Activated CD8-positive, alpha-beta T cell treated with anti-CD3 and anti-CD28 coated beads for 36 hours (primary cell): ENCODE data around the gene CTNNA2. TPM values are rescaled to one million over a fixed set of nuclear protein-coding genes. Genes with fewer than 3 reads are reported as not detected.

ENCODE experiments used
- ATAC-seq: fragments of 200-7000 bp; cut with Tn5 transposase; one replicate; pipeline ENCODE4 v1.10.0; 2021; ENCODE audit warnings: mild to moderate bottlenecking, moderate library complexity
- CTCF ChIA-PET: fragments of 350-600 bp; sonication (Branson Sonifier 250); formaldehyde crosslinking; loops from one replicate; lab custom pipeline; 2021; ENCODE audit warnings: antibody characterized with exemption; lab: Charles Lee
- POLR2A ChIA-PET: fragments of 350-600 bp; sonication (Branson Sonifier 250); formaldehyde crosslinking; loops from one replicate; lab custom pipeline; 2021; ENCODE audit warnings: antibody characterized with exemption; lab: Charles Lee
- DNase-seq: peaks from one replicate; pipeline ENCODE4 v3.0.0-alpha.2; 2020
- H3K27ac Mint-ChIP-seq: one replicate; pipeline ENCODE4 v1.8.0; 2021; ENCODE audit warnings: mild to moderate bottlenecking, mixed read lengths
- H3K27me3 Mint-ChIP-seq: one replicate; pipeline ENCODE4 v1.8.0; 2021; ENCODE audit warnings: mixed read lengths
- H3K36me3 Mint-ChIP-seq: one replicate; pipeline ENCODE4 v1.8.0; 2021; ENCODE audit warnings: low read depth, mixed read lengths
- H3K4me1 Mint-ChIP-seq: one replicate; pipeline ENCODE4 v1.8.0; 2021; ENCODE audit warnings: low read depth, mixed read lengths
- H3K4me3 Mint-ChIP-seq: one replicate; pipeline ENCODE4 v1.8.0; 2021; ENCODE audit warnings: mild to moderate bottlenecking, moderate library complexity, mixed read lengths
- H3K9me3 Mint-ChIP-seq: one replicate; pipeline ENCODE4 v1.8.0; 2021; ENCODE audit warnings: mixed read lengths
- intact Hi-C: fragments of 100-400 bp; cut with micrococcal nuclease; formaldehyde crosslinking; loops from one replicate; pipeline ENCODE4 v1.10.0; 2022
- total RNA-seq, 2 experiments: library from RNA; stranded (reverse); gene quantifications; one replicate each; pipeline ENCODE4 v1.2.3, GENCODE V29; 2021
- TF ChIP-seq, protein P1 (sequence below): fragments of 200-600 bp; IDR thresholded peaks from one replicate; pipeline ENCODE4 v1.8.0; 2022; ENCODE audit warnings: antibody characterized with exemption, mild to moderate bottlenecking

The CTNNA2 gene
- total RNA-seq, 2 experiments from 2014 or later, result not detected

- Mint-ChIP-seq H3K4me3 (no peak overlapping the region), H3K27ac (no peak overlapping the region), H3K4me1 (no peaks in the 10 kb centered on the region), H3K36me3 (no peaks in the 10 kb centered on the region), H3K9me3 (no peaks in the 10 kb centered on the region), H3K27me3 (peaks cover 1% of the 10 kb centered on the region)
- TF ChIP-seq, protein P1, sequence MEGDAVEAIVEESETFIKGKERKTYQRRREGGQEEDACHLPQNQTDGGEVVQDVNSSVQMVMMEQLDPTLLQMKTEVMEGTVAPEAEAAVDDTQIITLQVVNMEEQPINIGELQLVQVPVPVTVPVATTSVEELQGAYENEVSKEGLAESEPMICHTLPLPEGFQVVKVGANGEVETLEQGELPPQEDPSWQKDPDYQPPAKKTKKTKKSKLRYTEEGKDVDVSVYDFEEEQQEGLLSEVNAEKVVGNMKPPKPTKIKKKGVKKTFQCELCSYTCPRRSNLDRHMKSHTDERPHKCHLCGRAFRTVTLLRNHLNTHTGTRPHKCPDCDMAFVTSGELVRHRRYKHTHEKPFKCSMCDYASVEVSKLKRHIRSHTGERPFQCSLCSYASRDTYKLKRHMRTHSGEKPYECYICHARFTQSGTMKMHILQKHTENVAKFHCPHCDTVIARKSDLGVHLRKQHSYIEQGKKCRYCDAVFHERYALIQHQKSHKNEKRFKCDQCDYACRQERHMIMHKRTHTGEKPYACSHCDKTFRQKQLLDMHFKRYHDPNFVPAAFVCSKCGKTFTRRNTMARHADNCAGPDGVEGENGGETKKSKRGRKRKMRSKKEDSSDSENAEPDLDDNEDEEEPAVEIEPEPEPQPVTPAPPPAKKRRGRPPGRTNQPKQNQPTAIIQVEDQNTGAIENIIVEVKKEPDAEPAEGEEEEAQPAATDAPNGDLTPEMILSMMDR, result no peak
- intact Hi-C loops, result no loop called here
- CTCF ChIA-PET, result no interaction called here
- ATAC-seq (no peak), DNase-seq (no peak)
- POLR2A ChIA-PET, result no interaction called here
These were observed 481.3 kb downstream of the CTNNA2 start for GRCh38 chr2:79994161-79994560.

DNA sequence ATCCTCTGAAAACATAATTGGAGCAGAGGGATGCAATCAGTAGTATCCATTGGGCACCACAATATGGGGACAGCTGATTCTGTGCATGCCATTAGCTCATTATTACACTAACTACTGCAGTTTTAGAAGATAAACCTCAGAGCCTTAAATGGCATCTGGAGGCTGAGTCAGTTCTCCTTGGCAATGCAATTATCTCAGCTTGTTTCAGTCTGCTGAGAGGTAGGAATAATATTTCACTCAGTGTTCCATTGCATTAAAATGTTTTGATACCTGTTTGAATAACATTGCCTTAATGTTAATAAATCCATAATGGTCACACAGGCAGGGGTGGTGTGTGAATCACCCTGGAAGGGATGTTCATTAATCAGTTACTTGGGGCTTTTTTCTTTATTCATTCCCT is 482.1 kb downstream of the CTNNA2 start:
- Mint-ChIP-seq H3K27ac (no peak overlapping the region), H3K27me3 (peaks cover 1% of the 10 kb centered on the region), H3K4me1 (no peaks in the 10 kb centered on the region), H3K36me3 (no peaks in the 10 kb centered on the region), H3K9me3 (no peaks in the 10 kb centered on the region), H3K4me3 (no peak overlapping the region)
- TF ChIP-seq, protein P1, result no peak
- intact Hi-C loops, result no loop called here
- ATAC-seq (no peak), DNase-seq (no peak)
- POLR2A ChIA-PET, result no interaction called here
- CTCF ChIA-PET, result no interaction called here

GRCh38 chr2:79996709-79997108 is 483.9 kb downstream of the CTNNA2 start:
- no peak for DNase-seq
- ChIA-PET POLR2A (no interaction called here), CTCF (no interaction called here)
- no peak overlapping the region for H3K27ac Mint-ChIP-seq
- intact Hi-C loops, result no loop called here
- no peaks in the 10 kb centered on the region for H3K4me1 Mint-ChIP-seq
- H3K27me3 Mint-ChIP-seq, result peaks cover 1% of the 10 kb centered on the region
- no peaks in the 10 kb centered on the region for H3K36me3 Mint-ChIP-seq
- TF ChIP-seq, protein P1, result no peak
- no peaks in the 10 kb centered on the region for H3K9me3 Mint-ChIP-seq
- no peak for ATAC-seq
- H3K4me3 Mint-ChIP-seq, result no peak overlapping the region

DNA sequence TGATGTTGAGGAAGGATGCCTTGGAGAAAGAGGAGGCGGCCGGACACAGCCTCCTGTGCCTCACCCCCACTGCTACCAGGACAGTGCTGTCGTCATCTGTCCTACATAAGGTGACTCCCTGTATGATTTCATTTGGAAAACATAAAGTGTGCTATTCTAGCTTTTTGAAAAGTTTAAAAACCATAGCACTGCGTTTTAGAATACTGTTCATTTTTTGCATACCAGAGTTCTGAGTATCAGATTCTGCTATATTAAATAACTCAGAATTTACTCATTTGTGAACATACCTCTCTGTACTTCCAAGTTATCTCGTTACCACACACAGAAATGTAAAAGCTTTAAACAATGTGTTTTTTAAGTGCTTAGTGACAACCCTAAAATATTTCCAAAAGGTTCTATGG is 488.9 kb downstream of the CTNNA2 start:
- H3K36me3 Mint-ChIP-seq, result no peaks in the 10 kb centered on the region
- H3K4me3 Mint-ChIP-seq, result no peak overlapping the region
- no peak overlapping the region for H3K27ac Mint-ChIP-seq
- no peak for DNase-seq
- CTCF ChIA-PET, result no interaction called here
- H3K4me1 Mint-ChIP-seq, result no peaks in the 10 kb centered on the region
- H3K9me3 Mint-ChIP-seq, result peaks cover 2% of the 10 kb centered on the region
- no peaks in the 10 kb centered on the region for H3K27me3 Mint-ChIP-seq
- no peak for ATAC-seq
- POLR2A ChIA-PET, result no interaction called here
- TF ChIP-seq, protein P1, result no peak
- intact Hi-C loops, result no loop called here

DNA sequence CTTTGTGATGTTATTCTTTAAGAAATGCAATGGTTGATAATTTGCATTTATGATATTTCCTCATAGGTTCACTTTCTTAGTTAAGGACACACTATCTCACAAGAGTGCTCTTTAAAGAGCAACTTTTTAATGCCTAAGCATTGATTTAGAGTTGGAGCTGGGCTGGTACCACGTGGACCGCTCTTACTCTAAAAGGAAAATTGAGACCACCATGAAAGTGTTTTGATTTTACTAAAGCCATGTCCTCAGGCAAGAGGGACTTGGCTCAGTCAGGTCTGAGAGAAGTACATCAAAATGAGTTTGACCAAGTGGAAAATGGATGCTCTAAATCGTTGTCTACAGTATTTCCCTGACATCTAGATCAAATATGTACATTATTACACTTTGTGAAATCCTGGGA is 489.3 kb downstream of the CTNNA2 start:
- Mint-ChIP-seq H3K4me1 (no peaks in the 10 kb centered on the region), H3K4me3 (no peak overlapping the region), H3K27ac (no peak overlapping the region), H3K27me3 (no peaks in the 10 kb centered on the region), H3K9me3 (peaks cover 3% of the 10 kb centered on the region), H3K36me3 (no peaks in the 10 kb centered on the region)
- CTCF ChIA-PET, result no interaction called here
- DNase-seq, result no peak
- intact Hi-C loops, result no loop called here
- TF ChIP-seq, protein P1, result no peak
- POLR2A ChIA-PET, result no interaction called here
- ATAC-seq, result no peak
